ENCODE measurements around the gene USP7.
"Not testable (repeated sequence)": the region's sequence is repeated elsewhere in the genome, so short reads cannot be mapped to it uniquely, and the experiment has no call there.

The USP7 gene

GRCh38 chr16:8971416-8971815 is 7.7 kb upstream of the USP7 start:
- no peak for DNase-seq

- DNase-seq, result not testable (repeated sequence)
Measured at GRCh38 chr16:8969202-8969897, 5.6 kb upstream of the USP7 start.

GRCh38 chr16:8968054-8968453 is 4.3 kb upstream of the USP7 start:
- not testable (repeated sequence) for DNase-seq

GRCh38 chr16:8967132-8967821 is 3.6 kb upstream of the USP7 start:
- no peak for DNase-seq

GRCh38 chr16:8966817-8967131 is 3.1 kb upstream of the USP7 start:
- DNase-seq, result no peak

GRCh38 chr16:8964462-8964861 is 756 bp upstream of the USP7 start:
- DNase-seq, result no peak

- no peak for DNase-seq
Measured at GRCh38 chr16:8963010-8963820, 491 bp downstream of the USP7 start.

DNA sequence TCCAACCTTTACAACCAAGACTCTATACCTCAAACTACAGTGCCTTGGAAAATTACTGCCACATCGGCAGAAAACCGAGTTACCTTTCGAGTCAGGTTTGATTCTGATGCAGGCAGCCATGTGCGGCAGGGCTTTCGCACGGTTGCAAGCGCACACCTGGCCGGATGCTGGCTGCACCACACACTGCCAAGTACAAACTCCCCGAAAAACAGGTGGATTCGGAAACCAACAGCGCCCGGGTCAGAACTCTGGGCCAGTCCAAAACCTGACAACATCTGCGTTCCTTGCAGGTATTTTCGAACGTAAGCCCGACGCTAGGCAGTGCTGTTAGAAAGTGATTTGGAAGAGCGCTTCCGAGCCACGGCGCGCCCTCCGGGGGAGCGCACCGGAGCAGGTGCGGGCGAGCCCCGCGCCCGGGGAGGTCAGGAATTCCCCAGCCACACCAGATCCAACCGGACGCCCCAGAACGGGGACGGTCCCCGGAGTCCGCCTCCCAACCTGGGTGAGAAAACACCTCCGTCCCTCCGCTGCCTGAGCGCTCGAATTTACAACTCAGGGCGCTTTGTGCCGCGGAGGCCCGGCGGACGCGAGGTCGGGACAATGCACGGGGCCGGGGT is 1.2 kb downstream of the USP7 start:
- DNase-seq, result no peak

DNA sequence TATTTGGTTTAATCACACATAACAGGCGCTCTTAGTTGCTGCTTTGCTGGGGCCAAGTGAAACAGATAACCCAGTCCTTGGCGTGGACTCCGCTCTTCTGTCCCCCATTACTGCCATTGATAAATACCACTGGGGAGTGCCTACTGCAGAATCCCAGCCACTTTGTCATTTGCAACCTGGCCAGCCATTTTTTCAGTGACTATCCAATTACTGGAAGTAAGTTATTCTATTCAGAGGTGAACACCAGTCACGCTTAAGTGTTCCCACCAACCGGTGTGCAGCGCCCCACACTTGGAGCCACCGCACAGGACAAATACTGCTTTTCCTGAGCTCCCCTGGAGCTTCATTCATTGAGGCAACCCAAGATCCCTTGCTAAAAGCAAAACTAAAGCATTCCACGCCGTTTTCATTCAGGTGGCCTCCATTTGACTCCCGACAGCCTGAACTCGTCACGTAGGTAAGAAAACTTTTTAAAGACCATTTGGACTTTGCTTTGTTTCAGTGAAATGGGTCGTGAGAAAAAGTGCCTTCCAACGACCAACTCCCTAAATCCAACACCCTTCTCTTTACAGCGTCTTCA is 1.8 kb downstream of the USP7 start:
- DNase-seq, result no peak

GRCh38 chr16:8960788-8961109 is 3.0 kb downstream of the USP7 start:
- no peak for DNase-seq

GRCh38 chr16:8959921-8960787 is 3.6 kb downstream of the USP7 start:
- no peak for DNase-seq

DNA sequence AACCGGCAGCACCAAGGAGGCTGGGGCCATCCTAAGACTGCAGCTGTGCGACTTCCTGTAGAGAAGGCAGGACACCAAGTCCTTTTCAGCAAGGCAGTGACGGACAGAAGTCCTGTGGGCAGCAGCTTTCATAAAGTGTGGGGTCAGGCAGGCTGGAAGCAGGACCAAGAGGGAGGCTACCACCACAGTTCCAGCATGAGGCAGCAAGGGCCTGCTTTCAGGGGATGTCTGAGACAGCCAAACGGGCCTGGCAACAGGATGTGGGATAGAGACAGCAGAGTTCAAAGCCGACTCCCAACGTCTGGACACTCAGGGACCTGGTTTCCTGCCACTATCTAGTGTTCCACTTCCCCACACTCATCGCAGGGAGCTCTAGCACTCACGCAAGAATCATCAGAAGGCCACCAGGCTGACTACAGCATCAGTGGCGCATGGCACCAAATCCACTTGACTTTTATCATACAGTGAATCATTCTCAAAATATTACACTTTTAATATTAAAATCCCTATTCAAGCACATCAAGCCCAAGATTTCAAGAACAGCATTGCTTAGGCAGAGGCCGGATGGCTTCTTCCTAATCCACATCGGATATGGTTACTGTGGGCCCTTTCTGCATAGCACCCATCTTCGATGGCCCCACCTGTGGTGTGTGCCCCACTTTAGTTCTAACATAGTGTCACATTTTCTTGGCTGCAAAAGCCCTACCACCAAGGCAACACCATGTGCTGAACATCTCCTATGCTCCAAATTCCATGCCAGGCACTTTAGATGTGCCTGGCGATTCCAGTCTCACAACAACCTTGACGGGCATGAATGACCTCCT is 5.2 kb downstream of the USP7 start:
- no peak for DNase-seq

DNA sequence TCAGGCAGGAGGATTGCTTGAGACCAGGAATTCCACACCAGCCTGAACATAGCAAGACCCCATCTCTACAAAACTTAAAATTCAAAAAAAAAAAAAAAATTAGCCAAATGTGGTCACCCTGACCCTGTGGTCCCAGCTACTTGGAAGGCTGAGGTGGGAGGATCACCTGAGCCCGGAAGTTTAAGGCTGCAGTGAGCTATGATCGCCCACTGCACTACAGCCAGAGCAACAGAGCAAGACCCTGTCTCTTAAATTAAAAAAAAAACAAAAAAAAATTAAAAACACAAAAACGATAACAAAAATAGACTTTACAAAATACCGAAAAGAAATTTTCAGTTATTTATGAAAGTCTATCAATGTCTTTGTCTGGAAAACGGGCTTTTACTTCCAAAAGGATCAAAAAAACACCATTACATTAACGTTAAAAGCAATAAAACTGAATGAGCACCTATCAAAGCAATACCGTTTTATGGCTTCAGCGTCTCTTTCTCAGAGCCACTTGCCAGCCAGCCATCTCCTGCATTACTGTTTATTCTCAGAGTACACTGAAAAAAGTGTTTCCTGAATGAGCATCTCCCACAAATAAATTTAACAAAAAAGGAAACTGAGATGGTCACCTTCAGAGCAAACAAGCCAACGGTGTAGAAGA is 6.1 kb downstream of the USP7 start:
- no peak for DNase-seq

- DNase-seq, result no peak
Measured at GRCh38 chr16:8957063-8957397, 6.7 kb downstream of the USP7 start.

DNA sequence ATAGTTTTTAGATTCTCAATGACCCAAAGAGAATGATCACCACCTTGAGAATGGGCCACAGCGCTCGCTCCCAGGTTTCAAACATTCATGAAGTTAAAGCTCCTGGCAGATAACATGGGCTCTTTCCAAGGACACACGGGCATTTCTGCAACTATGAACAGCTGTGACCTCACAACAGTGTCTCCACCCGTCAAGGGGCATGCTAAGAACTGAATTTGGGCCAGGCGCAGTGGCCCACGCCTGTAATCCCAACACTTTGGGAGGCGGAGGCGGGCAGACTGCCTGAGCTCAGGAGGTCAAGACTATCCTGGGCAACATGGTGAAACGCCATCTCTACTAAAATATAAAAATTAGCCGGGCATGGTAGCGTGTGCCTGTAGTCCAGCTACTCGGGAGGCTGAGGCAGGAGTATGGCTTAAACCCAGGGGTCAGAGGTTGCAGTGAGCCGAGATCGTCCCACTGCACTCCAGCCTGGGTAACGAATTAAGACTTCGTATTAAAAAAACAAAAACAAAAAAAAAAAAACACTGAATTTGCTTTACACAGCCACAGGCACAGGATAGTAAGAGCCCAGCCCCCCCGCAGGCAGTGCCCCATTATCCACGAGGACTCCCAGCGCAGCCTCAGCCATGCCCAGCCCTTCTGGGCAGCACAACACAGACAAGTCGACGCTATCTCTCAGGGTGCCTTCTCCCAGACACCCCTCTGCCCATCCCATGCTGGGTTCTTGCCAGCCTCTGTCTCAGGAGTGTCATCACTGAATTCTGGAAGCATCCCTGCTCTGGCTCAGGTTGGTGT is 7.2 kb downstream of the USP7 start:
- DNase-seq, result no peak

- DNase-seq, result peak; percentile 66
Measured at GRCh38 chr16:8955828-8956227, 7.9 kb downstream of the USP7 start.

DNA sequence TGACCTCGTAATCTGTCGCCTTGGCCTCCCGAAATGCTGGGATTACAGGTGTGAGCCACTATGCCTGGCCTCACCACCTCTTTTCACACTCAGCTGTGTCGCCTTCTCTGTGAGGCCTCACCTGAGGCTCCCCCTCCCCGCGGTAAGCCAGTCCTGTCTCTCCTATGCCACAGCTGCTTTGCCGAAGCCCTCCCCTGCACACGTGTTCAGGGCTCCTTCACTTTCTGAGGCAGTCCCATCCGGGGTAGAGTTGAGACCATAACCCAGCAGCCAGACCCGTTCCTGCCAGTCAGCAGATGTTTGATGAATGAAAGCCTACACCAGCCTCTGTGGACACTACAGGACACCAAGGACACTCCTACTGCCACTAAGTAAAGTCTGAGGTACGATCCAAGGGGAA is 10.6 kb downstream of the USP7 start:
- no peak for DNase-seq

- DNase-seq, result no peak
Measured at GRCh38 chr16:8952281-8952751, 11.4 kb downstream of the USP7 start.

- no peak for DNase-seq
Measured at GRCh38 chr16:8951447-8952280, 12.0 kb downstream of the USP7 start.

Data from NCI-H524 treated with DMSO at 0.1 percent for 48 hours (cell line).